HG03558 (cell line): Measurements from ENCODE around the gene CKAP2L.

ENCODE experiments used
- ATAC-seq: cut with Tn5 transposase; IDR thresholded peaks from one replicate; pipeline ENCODE4 v1.9.1; 2021; ENCODE audit warnings: moderate number of reproducible peaks; ENCODE audit not compliant: unreplicated experiment; ENCODE audit errors: extremely low read depth

CKAP2L gene, protein sequence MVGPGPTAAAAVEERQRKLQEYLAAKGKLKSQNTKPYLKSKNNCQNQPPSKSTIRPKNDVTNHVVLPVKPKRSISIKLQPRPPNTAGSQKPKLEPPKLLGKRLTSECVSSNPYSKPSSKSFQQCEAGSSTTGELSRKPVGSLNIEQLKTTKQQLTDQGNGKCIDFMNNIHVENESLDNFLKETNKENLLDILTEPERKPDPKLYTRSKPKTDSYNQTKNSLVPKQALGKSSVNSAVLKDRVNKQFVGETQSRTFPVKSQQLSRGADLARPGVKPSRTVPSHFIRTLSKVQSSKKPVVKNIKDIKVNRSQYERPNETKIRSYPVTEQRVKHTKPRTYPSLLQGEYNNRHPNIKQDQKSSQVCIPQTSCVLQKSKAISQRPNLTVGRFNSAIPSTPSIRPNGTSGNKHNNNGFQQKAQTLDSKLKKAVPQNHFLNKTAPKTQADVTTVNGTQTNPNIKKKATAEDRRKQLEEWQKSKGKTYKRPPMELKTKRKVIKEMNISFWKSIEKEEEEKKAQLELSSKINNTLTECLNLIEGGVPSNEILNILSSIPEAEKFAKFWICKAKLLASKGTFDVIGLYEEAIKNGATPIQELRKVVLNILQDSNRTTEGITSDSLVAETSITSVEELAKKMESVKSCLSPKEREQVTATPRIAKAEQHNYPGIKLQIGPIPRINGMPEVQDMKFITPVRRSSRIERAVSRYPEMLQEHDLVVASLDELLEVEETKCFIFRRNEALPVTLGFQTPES

DNA sequence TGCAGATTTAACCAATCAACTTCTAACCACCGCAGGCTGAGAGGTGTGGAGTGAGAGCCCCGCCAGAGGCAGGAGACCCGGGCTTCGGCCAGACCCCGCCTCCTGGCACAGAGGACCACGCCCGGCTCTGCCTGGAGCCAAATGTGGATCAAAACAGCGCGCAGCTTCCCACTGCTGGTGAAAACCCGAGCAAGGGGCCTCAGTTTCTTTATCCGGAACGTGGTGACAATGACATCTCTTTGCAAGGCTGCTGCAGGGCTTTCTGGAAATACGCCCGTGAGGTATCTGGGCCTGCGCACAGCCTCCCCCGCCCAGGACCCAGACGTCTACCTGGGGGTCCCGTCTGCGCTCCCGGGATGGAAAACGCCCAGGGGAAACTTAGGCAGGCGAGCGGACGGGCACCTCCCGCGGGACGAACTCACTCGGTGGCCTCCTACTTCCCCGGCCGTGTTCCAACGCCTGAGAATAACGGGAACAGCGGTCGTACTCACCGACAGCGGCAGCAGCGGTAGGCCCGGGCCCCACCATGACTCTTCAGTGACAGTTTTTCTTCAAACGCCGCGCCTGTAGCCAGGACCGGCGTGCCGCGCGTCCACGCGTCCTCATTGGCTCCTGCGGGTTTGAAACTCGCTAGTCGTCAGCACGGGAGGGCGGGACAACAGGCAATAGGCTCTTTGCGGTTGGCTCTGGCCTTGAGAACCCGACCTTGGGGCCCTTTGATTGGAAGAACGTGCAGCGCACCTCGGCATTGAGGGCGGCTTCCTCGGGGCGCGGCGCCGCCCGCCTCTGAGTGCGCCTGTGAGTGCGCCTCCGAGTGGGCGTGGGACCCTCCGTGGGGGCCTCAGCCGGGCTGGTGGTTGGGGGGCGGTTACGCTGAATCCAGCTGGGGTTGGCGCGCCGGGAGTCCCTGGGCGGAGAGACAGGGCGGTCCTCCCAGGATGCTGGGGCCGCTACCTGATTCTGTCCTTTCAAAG, at the start of gene CKAP2L:
Gene CKAP2L (minus strand): TSS at position 539 of the 974 bp plus-strand sequence. CDS start 11 bp downstream, at position 528.
- ATAC-seq = peak; percentile 95

DNA sequence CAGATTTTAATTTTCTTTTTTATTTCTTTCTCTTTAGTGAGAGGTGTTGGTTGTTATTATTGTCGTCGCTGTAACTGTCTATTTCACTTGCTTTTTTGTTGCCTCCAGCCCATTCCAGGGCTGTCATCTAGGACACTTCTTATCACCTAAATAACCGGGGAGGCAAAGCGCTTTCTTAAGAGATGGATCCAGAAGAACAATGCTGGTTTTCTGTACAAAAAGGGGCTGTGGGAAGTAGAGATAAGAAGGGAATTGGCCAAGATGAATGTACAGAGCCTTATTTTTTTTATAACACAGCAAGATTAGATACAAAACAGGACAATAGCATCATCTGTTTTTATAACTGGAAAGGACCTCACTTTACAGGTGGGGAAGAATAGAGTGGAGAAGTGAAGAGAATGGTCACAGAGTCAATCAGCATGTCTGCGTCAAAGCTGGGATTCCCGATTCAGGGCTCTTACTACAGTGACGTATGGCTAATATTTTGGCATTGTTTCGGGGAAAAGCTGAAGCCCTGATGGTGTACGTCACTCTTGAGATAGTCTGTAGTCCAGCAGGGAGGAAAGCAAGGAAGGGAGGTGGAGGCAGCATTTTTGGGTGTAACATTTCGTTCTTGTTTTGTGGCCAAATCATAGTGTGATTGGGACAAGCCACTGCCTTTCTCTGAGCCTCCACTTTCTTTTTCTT, 49.0 kb upstream of the CKAP2L start:
- ATAC-seq = no peak

DNA sequence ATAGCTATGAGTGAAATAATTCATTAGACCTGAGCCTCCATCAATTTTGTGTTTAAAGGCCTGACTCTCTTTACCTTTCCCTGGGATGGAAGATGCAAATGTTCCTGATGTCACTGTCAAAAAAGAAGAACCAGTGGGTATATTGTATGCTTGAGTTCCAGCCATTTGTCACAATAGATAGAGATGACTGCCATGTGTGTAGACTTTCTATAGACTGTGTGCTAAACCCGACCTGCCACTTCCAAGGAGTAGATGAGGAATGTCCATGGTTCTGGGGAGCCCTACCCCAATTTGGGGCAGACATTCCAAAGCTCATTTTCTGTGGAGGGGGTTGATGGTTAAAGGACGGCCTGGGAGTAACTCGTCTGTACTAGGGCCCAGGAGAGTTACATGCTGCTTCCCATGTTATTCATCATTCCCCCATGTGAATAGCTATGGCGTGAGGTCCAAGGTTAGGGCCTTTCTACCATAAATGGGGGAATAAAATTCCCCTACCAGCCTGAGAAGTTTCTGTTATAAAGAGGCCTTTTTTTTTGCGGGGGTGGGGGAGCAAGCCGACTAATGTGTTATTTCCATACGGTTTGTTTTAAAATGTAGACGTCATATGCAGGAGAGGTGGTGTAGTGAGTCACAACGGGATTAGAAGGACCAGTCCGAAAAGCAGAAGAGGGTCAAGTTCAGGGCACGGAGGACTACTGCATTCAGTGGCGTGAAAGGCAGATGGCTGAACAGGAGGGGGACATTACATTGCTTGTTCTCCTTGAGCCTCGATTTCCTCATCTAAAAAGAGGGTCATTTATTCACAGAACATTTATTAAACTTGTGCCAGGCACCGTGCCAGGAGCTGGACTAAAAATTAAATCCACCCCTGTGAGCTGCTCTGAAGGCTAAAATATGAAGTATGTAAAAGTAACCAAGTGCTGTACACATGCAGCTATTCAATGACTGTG, 48.2 kb upstream of the CKAP2L start:
- no peak for ATAC-seq

DNA sequence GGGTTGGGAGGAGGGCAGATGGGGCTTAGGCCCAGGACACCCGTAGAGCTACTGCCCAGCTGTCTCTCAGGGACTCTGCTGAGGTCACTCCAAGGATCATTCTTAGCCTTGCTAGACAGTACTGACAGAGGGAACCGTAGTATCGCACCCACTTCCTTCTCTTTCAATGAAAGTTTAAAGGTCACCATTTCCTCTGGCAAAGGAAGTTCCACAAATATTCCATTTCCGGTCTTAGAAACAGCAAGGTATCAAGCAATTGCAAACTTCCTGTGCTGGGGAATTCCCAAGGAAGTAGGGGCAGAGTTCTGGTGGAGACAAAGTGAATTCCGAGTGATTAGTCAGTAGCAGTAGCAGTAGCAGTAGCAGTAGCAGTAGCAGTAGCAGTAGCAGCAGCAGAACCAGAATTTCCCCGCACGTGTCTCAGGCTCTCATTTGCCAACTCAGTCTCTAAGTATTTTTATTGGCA, 47.5 kb upstream of the CKAP2L start:
- no peak for ATAC-seq

DNA sequence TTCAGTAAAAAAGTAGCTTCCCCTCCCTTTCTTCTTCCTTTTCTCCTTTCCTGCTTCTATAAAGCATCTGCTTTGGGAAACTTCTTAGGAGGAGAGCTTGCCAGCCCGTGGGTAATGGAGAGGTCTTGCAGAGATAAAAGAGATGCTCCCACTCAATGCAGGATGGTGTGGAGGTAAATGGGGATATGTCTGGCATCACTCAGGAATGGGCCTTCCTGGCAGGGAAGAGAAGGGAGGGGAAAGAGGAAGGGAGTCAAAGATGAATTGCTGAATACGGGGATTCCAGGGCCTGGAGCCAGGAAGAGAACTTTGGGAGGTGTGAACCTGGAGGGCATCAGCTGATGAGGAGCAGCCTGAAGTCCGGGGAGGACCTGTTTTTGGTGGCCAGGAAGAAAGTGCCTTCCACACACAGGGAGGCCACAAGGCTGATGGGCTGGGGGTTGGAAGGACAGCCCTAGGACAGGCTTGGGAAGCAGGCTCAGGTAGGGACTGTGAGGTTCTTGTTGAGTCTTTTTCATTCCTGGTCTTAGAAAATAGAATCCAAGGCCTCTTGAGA, 46.9 kb upstream of the CKAP2L start:
- ATAC-seq = no peak

DNA sequence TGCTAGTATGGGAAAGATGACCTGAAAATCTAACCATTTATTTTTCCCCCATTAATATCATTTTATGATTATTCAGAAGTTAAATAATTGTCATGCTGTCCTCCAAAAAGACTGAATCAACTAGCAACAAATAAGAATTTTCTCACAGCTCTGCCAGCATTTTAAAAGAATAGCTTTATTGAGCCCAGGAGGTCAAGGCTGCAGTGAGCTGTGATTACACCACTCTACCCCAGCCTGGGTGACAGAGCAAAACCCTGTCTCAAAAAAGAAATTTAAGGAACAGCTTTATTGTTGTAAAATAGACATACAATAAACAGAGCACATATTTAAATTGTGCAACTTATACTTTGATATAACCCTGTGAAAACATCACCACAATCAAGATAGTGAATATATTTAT, 44.7 kb upstream of the CKAP2L start:
- ATAC-seq = no peak

DNA sequence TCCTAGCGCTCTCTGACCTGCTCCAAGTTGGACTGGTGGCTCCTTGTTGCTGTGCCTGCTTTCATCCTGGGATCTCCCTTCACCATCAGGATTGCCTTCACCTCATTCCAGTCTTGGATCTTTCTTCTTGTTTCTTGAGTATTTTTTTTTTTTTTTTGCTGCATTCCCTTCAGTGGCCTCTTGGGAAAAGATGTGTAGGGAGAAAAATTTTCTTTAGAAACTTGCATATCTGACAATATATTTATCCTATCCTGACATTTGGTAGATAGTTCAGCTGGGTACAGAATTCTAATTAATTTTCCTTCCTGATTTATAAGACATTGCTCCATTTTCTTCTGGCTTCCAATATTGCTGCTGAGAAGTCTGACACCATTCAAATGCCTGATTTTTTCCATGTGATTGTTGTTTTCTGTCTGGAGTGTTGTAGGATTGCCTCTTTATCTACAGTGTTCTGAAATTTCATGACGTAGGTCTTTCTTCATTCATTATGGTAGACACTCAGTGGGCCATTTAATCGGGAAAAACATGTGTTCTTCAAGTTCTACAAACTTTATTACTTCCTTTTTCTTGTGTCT, 42.9 kb upstream of the CKAP2L start:
- ATAC-seq = no peak

DNA sequence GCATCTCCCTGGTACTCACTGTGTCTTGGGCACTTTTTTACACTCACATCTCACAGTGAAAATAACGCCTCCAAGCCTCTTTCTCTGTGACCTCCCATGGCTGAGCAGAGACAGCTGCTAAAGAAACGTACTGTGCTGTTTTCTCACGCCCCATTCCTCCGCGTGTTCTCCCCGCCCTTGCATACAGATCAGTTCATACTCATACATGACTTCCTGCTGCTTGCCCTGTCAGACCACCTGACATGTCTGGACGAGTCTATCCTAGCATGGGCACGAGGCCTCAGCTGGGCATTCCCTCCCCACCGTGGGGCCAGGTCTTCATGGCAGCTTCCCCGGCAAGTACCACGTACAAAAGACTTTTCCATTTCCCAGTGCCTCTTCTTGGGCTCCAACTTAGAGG, 41.1 kb upstream of the CKAP2L start:
- peak; percentile 40 for ATAC-seq

DNA sequence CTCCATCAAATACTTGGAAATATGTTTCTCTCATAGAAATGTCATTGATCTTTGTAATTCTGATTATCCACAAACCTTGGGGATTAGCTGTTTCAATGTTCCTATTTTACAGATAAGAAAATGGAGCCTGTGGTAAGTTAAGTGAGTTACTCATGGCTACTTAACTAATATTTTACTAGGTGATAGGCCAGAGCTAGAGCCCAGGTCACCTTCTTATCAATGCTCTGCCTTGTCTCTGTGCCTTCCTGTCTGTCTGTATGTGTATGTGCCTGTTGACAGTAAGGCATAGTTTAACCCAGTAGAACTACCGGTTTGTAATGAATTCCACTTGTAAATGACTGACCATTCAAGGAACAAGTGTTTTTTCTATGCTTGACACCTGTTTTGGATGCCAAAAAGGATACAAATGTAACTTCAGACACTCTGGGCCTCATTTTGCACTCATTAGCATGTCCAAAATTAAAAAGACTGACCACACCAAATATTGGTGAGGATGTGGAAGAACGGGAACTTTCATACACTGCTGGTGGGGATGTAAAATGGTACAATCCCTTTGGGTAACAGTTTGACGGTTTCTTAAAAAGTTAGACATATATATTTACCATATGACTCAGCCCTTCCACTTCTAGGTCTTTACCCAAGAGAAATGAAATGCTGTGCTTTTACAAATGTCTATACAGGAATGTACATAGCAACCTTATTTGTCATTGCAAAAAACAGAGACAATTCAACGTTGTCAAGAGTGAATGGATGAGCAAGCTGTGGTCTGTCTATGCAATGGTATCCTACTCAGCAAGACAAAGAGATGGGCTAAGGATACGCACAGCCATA, 39.5 kb upstream of the CKAP2L start:
- peak; percentile 32 for ATAC-seq

DNA sequence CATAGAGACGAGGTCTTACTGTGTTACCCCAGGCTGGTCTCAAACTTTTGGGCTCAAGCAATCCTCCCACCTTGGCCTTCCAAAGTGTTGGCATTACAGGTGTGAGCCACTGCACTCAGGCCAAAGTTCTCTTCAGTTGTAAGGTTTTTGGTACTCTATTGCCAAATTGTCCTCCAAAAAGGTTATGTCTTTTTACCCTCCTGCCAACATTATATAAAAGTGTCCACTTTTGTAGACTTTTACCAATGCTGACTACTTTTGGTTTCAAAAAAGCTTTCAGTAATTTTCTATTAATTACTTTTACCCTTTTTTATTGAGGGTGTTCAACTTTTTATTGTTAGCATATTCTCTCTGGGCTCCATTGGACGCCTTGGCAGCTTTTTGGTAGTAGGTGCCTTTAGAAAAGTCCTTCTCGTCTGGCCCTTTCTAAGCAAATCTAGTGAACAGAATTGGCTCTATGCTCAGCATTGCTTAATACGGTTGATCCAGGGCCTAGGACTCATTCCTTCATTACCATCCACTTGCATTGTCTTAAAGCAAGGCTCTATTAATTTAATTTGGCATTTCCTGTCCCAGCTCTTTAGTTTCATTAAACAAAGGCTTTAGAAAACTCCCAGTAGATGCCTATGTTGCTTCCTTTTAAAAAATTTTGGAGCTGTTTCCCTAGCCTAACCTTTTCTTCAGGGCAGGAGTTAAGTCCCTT, 36.6 kb upstream of the CKAP2L start:
- no peak for ATAC-seq

DNA sequence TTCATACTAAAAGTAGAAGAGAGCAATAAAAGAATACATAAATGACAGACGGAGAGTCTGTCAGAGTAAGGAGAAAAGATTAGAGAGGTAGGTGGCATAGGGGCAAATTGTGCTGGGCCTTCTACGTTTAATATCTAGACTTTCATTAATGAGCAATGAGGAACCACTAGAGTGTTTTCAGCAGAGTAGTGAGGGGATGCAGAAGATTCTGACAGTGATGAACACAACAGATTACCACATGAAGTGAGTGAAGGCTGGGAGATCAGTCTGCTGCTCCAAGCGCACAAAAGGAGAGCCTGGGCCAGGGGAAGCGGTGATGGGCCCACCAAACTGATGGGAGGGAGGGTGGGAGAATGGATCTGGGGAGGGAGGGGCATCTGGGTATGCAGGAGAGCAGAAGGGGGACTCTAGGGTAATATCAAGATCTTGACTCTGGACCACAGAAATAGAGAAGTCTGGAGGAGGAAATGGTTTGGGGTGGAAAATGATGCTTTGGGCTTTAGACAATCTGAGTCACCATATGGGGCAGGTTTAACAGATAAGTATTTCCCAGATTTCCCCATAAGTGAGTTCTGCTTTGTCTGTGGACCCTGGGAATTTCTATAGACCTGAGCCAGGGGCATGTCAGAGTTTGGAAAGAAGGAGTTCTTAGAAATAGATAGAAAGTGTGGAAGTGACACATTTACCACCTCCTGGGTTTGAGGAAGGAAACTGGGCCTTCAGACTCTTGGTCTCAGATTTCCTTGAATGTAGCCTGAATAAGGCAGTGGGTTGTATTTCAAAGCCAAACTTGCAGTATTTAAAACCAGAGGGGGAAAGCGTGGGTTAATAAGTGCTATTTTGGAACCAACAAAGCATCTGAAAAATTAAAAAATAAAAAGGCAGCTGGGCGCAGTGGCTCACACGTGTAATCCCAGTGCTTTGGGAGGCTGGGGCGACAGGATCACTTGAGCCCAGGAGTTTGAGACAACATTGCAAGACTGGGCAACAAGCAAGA, 34.9 kb upstream of the CKAP2L start:
- ATAC-seq = no peak

DNA sequence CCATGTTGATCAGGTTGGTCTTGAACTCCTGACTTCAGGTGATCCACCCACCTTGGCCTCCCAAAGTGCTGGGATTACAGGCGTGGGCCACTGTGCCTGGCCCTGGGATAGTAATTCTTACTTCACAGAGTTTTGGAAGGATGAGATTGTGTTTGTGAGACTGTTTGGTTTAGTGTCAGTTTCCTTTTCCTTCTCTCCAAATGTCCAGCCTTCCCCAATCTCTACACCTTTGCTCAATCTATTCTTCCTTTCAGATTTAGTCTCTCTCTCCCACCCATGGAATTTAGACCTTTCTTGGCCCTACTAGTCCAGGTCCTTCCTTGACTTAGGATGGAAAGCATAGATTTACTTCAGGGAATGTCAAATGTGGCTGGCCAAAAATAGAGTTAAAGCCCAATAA, 32.1 kb upstream of the CKAP2L start:
- no peak for ATAC-seq

DNA sequence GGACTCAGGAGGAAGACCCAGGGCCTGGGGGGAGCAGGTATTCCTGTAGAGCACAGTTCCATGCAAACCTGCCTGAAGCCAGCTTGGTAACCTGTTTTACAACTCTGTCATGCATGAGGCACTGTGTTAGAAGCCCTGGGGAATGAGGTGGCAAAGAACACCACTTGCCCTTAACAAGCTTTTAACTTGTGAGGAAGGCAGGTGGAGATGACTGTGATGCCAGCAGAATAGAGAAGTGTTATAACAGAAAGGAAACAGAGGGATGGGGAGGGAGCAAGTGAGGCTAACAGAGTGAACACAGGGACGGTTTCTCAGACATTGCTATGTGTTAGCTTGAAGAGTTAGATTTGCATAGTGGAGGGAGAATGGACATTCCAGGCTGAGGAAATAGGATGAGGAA, 31.4 kb upstream of the CKAP2L start:
- no peak for ATAC-seq

DNA sequence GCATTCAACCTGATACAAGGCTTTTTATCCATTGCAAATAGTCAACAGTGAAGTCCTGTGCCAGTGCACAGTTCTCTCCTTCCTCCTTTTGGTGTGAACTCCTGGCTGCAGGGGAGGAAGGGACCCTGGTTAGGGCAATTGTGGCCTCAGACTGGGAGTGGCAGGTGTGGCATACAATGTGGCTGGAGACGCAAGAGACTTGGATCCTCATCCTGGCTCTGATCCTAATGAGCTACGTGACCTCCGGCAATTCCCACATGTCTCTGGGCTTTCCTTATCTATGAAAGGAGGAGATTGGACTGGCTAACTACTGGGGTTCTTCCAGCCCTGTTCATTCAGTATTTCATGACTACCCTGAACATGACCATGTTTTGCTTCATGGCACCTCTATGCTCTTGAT, 30.4 kb upstream of the CKAP2L start:
- no peak for ATAC-seq

DNA sequence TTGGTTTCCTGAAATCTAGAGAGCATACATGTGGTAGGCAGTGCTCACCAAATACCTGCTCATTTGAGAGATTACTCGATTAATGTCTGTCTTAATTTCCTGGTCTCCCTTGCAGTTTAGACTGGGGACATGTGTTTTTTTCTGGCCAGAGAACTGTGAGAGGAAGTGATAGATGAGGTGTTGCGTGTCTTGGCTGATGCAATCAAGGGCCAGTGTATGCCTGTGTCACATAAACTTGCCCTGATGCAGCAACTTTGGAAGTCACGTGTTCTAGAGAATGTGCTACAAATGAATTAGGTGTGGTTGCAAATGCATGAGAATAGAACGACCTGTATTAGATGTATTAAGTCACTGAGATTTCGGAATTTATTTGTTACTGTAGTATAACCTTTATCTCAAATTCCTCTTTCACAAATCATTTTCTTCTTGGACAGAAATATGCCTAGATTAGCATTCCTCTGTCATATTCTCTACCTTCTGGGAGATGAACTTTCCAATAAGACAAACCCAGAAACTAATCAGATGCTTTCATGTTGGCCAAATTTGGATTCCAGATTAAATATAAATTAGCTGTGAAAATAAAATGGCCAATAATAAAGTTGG, 29.8 kb upstream of the CKAP2L start:
- ATAC-seq = no peak
